Erythroblast (primary cell): Measurements from ENCODE around the gene KBTBD8.
A peak's percentile ranks its signal among the peaks of the same experiment; 100 is the strongest.

ENCODE experiments used
- DNase-seq, 2 experiments: peaks; one replicate each; lab custom pipeline; 2025; lab: John Stamatoyannopoulos, UW
- GATA1 ChIP-seq: IDR thresholded peaks from 2 replicates; pipeline ENCODE4 v1.6.1; 2011; ENCODE audit warnings: low read depth, mild to moderate bottlenecking, control low read depth, low read length, moderate library complexity
- POLR2A ChIP-seq: IDR thresholded peaks from 2 replicates; pipeline ENCODE4 v1.6.1; 2011; ENCODE audit warnings: mild to moderate bottlenecking, low read length

The KBTBD8 gene

GRCh38 chr3:66998113-66998903 lies at the start of gene KBTBD8:
Gene KBTBD8, plus strand, starts transcription at chr3:66998307. Its CDS starts 49 bp downstream, at chr3:66998356.
- DNase-seq = peak; percentile 99
- TF ChIP-seq GATA1 (no peak), POLR2A (peak; percentile 76)

GRCh38 chr3:66948838-66949237 lies 49.3 kb upstream of the KBTBD8 start:
- no peak for TF ChIP-seq POLR2A
- TF ChIP-seq GATA1 = no peak

GRCh38 chr3:66949898-66950297 lies 48.2 kb upstream of the KBTBD8 start:
- no peak for DNase-seq
- TF ChIP-seq GATA1 (no peak), POLR2A (no peak)

More at GRCh38 chr3:66948838-66949237, 49.3 kb upstream of the KBTBD8 start:
- DNase-seq = no peak

- no peak for DNase-seq
- TF ChIP-seq GATA1 (no peak), POLR2A (no peak)
These were observed 45.8 kb upstream of the KBTBD8 start for GRCh38 chr3:66952357-66952756.

- DNase-seq = no peak
- no peak for TF ChIP-seq GATA1
- no peak for TF ChIP-seq POLR2A
These were observed 44.1 kb upstream of the KBTBD8 start for GRCh38 chr3:66953934-66954445.

- TF ChIP-seq GATA1 = no peak
- TF ChIP-seq POLR2A = no peak
These were observed 41.4 kb upstream of the KBTBD8 start for GRCh38 chr3:66956742-66957141.

GRCh38 chr3:66957367-66957766 lies 40.7 kb upstream of the KBTBD8 start:
- TF ChIP-seq POLR2A = no peak
- no peak for DNase-seq

More at GRCh38 chr3:66956742-66957141, 41.4 kb upstream of the KBTBD8 start:
- no peak for DNase-seq

GRCh38 chr3:66958067-66958466 lies 40.0 kb upstream of the KBTBD8 start:
- no peak for DNase-seq
- TF ChIP-seq GATA1 (no peak), POLR2A (no peak)

GRCh38 chr3:66962664-66963063 lies 35.4 kb upstream of the KBTBD8 start:
- TF ChIP-seq GATA1 (no peak), POLR2A (no peak)
- DNase-seq = no peak

GRCh38 chr3:66971245-66971644 lies 26.9 kb upstream of the KBTBD8 start:
- TF ChIP-seq GATA1 (no peak), POLR2A (no peak)
- no peak for DNase-seq

- DNase-seq = peak; percentile 84 to 87
- TF ChIP-seq GATA1 (no peak), POLR2A (no peak)
These were observed 26.1 kb upstream of the KBTBD8 start for GRCh38 chr3:66971891-66972551.

GRCh38 chr3:66980791-66981190 lies 17.3 kb upstream of the KBTBD8 start:
- no peak for DNase-seq
- TF ChIP-seq POLR2A (no peak), GATA1 (no peak)

GRCh38 chr3:66983101-66983500 lies 15.0 kb upstream of the KBTBD8 start:
- no peak for TF ChIP-seq GATA1
- TF ChIP-seq POLR2A = no peak
- DNase-seq = no peak

GRCh38 chr3:66985336-66985920 lies 12.7 kb upstream of the KBTBD8 start:
- TF ChIP-seq POLR2A = no peak
- no peak for TF ChIP-seq GATA1
- no peak for DNase-seq
